ENCODE results near the gene MRM3. TPM values are rescaled to one million over a fixed set of nuclear protein-coding genes. Genes with fewer than 3 reads are reported as not detected.

Gene MRM3
- total RNA-seq, 1 donor from 2014 or later, result 7.2 TPM

DNA sequence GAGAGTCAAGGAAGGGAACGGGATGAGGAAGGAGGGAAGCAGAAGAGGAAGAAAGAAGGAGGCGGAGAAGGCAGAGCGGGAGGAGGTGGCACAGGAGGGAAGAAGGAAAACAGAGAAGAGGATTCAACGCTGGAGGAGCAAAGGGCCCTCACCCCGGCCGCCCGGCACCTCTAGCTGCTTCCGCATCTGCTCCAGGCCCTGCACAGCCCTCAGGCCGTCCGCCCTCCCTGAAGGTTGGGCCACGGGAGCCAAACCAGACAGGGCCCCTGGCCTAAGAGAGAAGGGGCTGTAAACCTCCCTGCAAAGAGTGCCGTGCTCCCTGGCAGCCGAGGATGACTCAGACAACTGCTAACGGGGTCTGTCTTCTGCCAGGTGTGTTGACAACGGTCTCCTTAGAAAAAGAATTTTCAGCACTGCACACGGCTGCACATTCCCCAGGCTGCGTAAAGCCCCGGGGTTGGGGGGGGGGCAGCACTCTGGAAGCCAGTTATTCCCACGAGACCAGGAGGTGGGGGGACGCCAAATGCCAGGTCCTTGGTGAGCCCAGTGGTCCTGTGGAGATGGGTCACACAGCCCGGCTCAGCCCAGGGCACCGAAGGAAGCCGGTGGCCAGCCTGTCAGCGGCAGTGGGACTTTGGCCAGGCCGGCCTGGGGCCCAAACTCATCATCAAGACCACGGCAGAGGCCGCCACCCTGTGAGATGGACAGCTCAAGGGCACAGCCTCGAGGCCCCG, 29.1 kb downstream of the MRM3 start:
- H3K4me1 Mint-ChIP-seq (ENCODE audit: low read depth), result peaks cover 13% of the 10 kb centered on the region
- H3K4me3 Mint-ChIP-seq (ENCODE audit: unreplicated experiment), result no peak overlapping the region
- no peaks in the 10 kb centered on the region for H3K27me3 Mint-ChIP-seq (ENCODE audit: low read depth)
- no peak for DNase-seq (ENCODE audit: low spot score)
- H3K9me3 Mint-ChIP-seq (ENCODE audit: low read depth), result no peaks in the 10 kb centered on the region
- H3K36me3 Mint-ChIP-seq (ENCODE audit: low read depth), result peaks cover 22% of the 10 kb centered on the region
- TF ChIP-seq, protein P1, sequence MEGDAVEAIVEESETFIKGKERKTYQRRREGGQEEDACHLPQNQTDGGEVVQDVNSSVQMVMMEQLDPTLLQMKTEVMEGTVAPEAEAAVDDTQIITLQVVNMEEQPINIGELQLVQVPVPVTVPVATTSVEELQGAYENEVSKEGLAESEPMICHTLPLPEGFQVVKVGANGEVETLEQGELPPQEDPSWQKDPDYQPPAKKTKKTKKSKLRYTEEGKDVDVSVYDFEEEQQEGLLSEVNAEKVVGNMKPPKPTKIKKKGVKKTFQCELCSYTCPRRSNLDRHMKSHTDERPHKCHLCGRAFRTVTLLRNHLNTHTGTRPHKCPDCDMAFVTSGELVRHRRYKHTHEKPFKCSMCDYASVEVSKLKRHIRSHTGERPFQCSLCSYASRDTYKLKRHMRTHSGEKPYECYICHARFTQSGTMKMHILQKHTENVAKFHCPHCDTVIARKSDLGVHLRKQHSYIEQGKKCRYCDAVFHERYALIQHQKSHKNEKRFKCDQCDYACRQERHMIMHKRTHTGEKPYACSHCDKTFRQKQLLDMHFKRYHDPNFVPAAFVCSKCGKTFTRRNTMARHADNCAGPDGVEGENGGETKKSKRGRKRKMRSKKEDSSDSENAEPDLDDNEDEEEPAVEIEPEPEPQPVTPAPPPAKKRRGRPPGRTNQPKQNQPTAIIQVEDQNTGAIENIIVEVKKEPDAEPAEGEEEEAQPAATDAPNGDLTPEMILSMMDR (IDR thresholded peaks at IDR 0.05), result no peak
- H3K27ac Mint-ChIP-seq (ENCODE audit: unreplicated experiment), result peak overlapping the region; percentile 79

DNA sequence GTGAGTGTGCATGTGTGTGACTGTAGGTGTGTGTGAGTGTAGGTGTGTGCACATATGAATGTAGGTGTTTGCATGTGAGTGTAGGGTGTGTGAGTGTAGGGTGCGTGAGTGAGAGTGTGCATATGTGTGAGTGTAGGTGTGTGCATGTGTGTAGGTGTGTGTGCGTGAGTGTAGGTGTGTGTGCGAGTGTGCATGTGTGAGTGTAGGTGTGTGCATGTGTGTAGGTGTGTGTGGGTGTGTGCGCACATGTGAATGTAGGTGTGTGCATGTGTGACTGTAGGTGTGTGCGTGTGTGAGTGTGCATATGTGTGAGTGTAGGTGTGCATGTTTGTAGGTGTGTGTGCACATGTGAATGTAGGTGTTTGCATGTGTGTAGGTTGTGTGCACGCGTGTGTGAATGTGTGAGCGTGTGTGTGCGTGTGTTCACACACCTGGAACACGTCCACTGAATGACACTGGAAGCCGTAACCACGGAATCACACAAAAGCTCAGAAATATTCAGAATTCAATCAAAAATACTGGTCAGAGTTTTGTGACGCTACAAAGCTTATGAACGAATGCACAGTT, 30.6 kb downstream of the MRM3 start:
- Mint-ChIP-seq H3K27me3 (ENCODE audit: low read depth) (no peaks in the 10 kb centered on the region), H3K4me3 (ENCODE audit: unreplicated experiment) (no peak overlapping the region), H3K27ac (ENCODE audit: unreplicated experiment) (no peak overlapping the region), H3K9me3 (ENCODE audit: low read depth) (no peaks in the 10 kb centered on the region), H3K4me1 (ENCODE audit: low read depth) (peaks cover 13% of the 10 kb centered on the region), H3K36me3 (ENCODE audit: low read depth) (peaks cover 23% of the 10 kb centered on the region)
- DNase-seq (ENCODE audit: low spot score), result no peak
- TF ChIP-seq, protein P1 (IDR thresholded peaks at IDR 0.05), result no peak

DNA sequence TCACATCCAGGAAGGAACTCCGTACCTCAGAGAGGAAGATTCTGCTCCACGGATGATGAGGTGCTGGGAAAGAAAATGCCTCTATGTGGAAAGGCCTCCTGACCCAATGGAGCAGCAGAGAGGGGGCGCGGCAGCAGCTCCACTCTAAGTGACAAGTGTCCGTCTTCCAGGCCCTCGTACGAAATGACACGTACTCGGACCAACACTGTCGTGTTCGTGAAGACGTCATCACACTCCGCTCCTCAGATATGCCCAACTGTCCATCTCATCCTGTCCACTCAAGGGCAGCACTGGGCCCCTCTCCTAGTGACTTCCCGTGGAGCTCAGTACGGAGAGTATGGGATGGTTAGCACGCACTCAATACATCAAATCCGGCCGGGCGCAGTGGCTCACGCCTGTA, 32.2 kb downstream of the MRM3 start:
- no peak for DNase-seq (ENCODE audit: low spot score)
- no peaks in the 10 kb centered on the region for H3K27me3 Mint-ChIP-seq (ENCODE audit: low read depth)
- no peak overlapping the region for H3K4me3 Mint-ChIP-seq (ENCODE audit: unreplicated experiment)
- TF ChIP-seq, protein P1 (IDR thresholded peaks at IDR 0.05), result no peak
- H3K36me3 Mint-ChIP-seq (ENCODE audit: low read depth), result peaks cover 29% of the 10 kb centered on the region
- H3K9me3 Mint-ChIP-seq (ENCODE audit: low read depth), result no peaks in the 10 kb centered on the region
- H3K27ac Mint-ChIP-seq (ENCODE audit: unreplicated experiment), result no peak overlapping the region
- H3K4me1 Mint-ChIP-seq (ENCODE audit: low read depth), result peaks cover 13% of the 10 kb centered on the region

DNA sequence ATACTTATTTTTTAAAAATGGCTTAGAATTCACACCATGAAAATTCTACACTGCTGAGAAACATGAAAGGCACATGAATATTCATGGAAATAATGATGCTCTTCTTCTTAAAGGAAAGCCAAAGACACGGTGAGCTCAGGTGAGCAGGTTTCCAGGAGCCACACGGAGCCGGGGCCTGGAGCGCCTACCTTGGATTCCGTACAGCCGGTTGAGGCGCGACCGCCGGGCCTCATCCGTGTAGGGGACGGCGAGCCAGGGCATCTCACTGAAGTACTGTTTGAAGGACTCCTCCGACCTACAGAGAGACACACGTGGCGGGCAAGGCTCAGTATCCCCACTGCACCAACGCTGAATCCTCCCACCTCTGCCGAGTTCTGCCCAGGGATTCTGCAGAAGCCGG, 37.1 kb downstream of the MRM3 start:
- H3K4me3 Mint-ChIP-seq (ENCODE audit: unreplicated experiment), result no peak overlapping the region
- H3K9me3 Mint-ChIP-seq (ENCODE audit: low read depth), result no peaks in the 10 kb centered on the region
- TF ChIP-seq, protein P1 (IDR thresholded peaks at IDR 0.05), result no peak
- H3K4me1 Mint-ChIP-seq (ENCODE audit: low read depth), result no peaks in the 10 kb centered on the region
- no peaks in the 10 kb centered on the region for H3K27me3 Mint-ChIP-seq (ENCODE audit: low read depth)
- DNase-seq (ENCODE audit: low spot score), result no peak
- peaks cover 22% of the 10 kb centered on the region for H3K36me3 Mint-ChIP-seq (ENCODE audit: low read depth)
- no peak overlapping the region for H3K27ac Mint-ChIP-seq (ENCODE audit: unreplicated experiment)

DNA sequence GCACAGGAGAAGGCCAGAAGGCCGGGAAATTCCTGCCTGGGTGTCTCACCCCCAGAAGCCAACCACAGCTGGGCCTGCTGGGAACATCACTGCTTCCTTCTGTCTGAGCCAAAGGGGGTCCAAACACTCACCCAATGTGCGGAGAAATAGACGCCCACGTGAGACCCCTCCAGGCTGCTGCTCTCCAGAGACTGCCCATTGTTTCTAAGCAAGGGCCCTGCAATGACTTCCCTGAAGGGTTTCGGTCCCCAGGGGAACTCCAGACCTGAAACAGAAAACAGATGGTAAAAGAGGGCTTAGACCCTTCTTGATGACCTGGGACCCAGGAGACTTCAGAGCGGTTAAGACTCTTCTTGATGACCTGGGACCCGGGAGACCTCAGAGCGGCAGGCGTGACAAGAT, 41.3 kb downstream of the MRM3 start:
- no peaks in the 10 kb centered on the region for H3K27me3 Mint-ChIP-seq (ENCODE audit: low read depth)
- H3K27ac Mint-ChIP-seq (ENCODE audit: unreplicated experiment), result no peak overlapping the region
- peaks cover 2% of the 10 kb centered on the region for H3K4me1 Mint-ChIP-seq (ENCODE audit: low read depth)
- H3K36me3 Mint-ChIP-seq (ENCODE audit: low read depth), result peaks cover 15% of the 10 kb centered on the region
- H3K9me3 Mint-ChIP-seq (ENCODE audit: low read depth), result no peaks in the 10 kb centered on the region
- DNase-seq (ENCODE audit: low spot score), result no peak
- H3K4me3 Mint-ChIP-seq (ENCODE audit: unreplicated experiment), result no peak overlapping the region
- TF ChIP-seq, protein P1 (IDR thresholded peaks at IDR 0.05), result no peak

Data from chondrocyte (in vitro differentiated cells).